Stimulated activated naive CD8-positive, alpha-beta T cell treated with anti-CD3 and anti-CD28 coated beads, Interleukin-15, Interleukin-2, amounts not matched to agents 100 U/mL and 50 U/mL, for 24 hours (primary cell): ENCODE results near the gene PHACTR1.
"Not testable (repeated sequence)": the region's sequence is repeated elsewhere in the genome, so short reads cannot be mapped to it uniquely, and the experiment has no call there.

Experiments
- ATAC-seq: fragments of 150-1000 bp; cut with Tn5 transposase; one replicate; pipeline ENCODE4 v1.10.0; 2021
- DNase-seq: peaks from one replicate; pipeline ENCODE4 v3.0.0; 2021

Gene PHACTR1

DNA sequence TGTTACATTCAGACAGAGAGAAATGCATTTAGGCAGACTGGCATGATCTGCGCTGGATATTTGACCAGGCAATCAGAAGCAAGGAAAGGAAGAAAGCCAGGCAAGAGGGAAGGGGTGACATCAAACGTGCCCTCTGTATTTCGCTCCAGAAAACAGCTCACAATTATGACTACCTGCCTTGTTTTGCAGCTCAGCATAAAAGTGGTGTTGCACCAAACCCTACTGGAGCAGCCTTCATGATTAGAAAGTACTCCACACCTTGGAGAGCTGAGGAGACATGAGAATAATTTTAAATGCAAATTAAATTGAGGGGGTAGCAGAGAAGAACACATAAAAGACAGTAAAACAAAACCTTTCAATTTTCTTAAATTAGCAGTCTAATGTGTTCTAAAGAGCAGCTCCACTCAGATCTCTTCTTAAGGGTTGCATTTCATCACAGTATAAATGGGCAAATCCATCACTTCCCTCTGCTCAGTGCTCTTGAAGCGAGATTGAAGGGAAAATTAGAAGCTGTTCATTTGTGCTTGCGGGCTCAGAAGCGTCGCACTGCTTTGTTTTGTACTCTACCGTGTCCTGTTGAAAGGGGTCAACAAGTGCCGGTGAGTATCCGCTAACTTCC is at the start of gene PHACTR1:
Gene PHACTR1, plus strand, starts transcription at position 470 of the 619 bp plus-strand sequence.
- ATAC-seq (no peak), DNase-seq (no peak)

DNA sequence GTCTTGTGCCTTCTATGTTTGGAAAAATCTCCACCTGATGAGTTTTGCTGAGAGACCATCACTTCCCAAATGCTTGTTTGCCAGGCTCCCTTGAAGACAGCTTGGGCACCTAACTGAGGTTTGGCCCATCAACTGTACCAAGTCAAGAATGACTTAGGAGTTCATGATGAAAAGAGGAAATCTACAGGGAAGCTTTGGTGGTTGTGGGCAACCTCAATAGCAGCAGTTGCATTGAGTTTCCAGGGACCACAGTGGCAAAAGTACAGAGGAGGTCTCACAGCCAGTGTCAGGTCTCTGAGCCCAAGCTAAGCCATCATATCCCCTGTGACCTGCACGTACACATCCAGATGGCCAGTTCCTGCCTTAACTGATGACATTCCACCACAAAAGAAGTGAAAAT is 49.7 kb upstream of the PHACTR1 start:
- DNase-seq (no peak), ATAC-seq (no peak)

DNA sequence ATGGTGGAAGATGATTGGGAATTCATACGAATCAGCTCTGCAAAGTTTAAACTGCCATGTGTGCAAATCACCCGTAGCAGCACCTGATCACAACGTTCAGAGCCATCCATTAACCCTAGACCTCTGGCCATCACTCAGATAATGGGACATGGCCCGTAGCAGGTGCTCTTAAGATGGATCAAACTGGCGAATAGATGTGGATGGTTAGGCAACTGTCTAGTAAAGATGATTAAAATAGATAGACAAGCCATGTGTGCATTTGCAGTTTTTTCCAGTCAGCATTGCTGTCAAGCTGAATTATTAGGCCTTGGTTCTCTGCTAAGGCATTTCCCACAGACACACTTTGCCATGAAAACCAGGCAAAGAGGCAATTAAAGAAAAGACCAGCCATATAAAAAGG is 40.6 kb upstream of the PHACTR1 start:
- ATAC-seq (no peak), DNase-seq (no peak)

DNA sequence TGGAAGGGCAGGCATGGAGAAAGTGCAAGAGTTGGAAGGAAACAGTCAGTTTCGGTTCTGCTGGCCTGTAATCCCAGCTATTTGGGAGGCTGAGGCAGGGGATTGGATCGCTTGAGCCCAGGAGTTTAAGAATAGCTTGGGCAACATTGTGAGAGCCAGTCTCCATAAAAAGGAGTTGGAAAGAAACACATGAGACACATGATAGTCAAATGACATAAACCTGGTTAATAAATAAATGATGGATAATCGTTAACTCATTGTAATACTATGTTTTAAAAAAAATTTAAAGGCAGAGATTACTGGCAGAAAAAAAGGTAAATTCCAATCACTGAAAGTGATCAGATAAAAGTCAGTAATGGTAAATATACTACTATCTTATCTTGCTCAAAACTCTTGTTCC is 37.2 kb upstream of the PHACTR1 start:
- DNase-seq (no peak), ATAC-seq (no peak)

DNA sequence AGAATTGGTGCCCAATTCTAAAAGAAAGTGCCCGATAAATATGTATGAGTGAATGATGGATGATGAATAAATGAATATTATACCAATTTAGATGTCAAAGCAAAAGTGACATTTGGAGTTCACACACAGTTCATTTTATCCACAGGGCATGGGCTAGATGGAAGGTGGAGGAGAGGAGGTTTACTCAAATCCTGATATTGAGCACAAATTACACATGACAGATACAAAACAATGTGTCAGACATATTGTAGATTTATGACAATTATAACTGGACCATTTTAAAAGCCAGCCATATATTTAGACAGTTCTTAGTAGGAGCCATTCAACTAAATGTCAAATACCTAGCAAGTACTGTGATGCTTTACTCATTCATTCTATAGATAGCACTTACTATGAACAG is 23.4 kb upstream of the PHACTR1 start:
- DNase-seq (no peak), ATAC-seq (no peak)

DNA sequence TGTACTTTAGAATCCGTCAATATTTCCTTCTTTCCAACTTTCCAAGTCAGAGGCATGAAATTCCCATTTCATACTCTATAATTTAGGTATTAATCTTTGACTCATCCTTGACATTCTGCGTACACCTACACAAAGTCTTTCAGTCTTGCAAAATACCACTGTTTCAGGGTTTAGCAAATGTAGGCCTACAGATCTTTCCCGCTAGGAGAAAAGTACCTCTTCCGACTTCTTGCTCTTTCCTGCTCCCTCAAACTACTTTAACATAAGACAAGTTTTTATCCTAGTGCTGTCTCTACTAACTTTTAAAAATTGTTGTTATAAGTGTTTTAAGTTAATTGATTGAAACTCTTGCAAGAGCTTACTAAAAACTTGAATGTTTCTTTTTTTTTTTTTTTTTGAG is 18.3 kb upstream of the PHACTR1 start:
- DNase-seq (no peak), ATAC-seq (no peak)

DNA sequence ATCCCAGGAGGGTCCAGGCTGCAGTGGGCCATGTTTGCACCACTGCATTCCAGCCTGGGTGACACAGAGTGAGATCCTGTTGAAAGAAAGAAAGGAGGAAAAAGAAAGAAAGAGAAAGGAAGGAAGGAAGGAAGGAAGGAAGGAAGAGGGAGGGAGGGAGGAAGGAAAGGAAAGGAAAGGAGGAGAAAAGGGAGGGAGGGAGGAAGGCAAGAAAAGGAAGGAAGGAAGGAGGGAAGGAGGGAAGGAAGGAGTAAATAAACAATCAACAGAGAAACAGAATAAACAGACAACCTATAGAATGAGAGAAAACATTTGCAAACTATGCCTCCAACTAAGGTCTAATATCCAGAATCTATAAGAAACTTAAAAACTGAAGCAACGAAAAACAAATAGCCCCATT is 11.6 kb upstream of the PHACTR1 start:
- DNase-seq (no peak), ATAC-seq (no peak)

DNA sequence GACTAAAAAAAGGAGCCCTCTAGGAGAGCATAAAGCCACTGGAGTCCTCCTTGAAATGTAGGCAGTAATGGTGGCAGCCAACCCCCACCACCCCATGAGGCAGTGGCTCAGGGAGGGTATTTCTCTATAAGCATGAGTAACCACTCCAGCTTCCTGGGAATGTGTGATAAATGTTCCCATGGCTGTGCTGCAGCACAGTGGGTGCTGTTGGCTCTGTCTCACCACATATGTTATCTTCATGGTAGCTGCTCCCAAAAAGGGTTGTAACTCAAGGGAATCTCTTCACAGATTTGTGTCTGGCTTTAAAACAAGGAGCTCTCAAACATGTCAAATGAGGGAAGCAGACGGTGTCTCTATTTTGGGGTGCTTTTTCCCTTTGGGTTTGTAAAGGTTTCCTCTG is 7.5 kb upstream of the PHACTR1 start:
- no peak for DNase-seq
- no peak for ATAC-seq

DNA sequence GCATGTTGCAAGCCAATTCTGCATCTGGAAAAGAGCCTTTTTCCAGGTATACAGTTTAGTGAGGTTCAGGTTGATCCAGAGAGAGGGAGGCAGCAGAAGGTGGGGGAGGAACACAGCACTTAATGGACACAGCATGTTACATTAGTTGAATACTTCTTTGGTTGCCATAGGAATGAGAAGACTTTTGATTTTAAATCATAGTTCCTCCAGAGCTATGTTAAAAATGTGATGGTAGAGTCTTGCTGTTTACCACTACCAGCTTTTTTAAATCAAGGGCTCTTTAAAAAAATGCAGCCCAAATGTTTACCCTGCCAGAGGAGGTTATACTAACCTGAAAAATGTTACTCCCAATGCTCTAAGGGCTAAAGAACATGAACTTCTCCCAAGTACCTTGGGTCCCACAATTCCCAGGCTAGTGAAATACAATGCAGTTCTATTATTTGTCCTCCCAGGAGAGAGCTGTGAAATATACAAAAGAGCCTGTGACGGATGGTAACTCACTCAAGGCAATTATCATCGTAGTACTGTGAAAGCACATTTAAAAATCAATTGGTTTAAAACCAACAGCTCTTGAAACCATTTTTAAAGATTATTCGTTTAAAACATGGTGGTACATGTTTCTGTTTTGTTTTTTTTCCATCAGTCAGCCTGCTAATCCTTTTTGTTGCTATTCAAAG is 6.9 kb upstream of the PHACTR1 start:
- ATAC-seq (no peak), DNase-seq (no peak)

DNA sequence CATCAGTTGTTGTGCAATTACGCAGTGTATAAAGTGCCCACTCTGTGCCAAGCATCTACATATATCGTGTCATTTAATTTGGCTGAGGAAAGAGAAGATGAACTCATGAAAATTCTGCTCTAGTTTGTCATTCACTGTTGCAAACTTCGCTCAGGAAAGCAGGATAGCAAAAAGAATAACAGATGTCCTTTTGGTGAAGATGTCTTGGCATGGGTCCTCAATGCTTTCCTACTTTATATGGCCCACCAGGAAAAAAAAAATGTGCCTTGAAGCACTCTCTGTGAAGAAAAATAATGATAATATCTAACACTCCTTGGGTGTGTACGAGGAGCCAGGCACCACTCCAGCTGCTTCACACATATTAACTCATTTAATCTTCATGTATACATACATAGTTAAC is 5.6 kb upstream of the PHACTR1 start:
- DNase-seq (no peak), ATAC-seq (no peak)

DNA sequence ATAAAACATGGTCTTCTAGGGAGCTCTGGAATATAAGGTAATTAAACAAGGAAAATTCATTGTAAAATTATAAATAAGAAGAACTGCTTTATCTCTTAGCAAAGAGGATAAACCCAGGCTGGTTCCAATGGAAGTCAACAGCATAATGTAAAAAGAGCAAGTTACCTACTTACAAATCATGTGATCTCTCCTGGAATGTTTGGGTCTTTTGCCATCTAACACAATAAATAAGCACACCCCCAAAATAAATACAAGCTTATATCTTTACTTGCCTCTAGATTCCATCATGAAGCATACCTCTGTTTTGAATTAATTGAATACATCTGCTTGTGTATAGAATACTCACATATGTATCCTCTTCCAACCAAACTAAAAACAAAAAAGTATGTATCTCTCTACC is 2.5 kb upstream of the PHACTR1 start:
- DNase-seq (no peak), ATAC-seq (no peak)

DNA sequence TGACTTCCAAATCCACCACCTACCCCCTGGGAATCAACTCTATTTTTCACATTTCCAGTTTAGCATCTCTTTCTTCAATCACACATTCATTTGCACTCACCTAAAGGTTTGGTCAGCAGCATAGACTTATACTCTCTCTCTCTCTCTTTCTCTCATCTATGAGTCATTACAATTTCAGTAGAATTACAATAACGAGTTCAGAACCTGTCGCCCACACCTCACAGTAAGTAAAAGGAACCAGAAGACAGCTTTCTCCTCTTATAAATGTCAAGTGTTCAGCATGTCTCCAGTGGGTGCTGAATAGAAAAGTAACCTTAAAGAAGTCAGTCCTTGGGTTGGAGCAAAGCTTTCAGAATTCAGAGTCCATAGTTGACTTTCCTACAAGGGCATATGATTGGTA is 1.1 kb upstream of the PHACTR1 start:
- DNase-seq, result no peak
- no peak for ATAC-seq

DNA sequence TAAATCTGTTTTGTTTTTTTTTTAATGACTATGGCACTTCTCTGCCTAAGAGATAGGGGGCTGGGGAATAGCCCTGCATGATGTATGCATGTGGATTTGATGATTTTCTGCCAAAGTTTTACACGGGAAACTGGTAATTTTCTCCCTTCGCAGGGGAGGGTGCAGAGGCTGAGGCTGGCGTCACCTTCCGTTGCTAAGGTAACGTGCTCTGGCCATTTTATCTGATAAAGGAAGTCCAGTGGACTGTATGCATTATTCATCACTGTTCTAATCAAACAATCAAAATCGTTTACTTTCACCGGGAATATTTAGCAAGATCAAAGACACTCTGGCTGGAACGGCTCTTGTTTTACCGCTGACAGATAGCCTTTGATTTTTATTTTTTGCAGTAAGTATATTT is 789 bp downstream of the PHACTR1 start:
- ATAC-seq, result no peak
- no peak for DNase-seq

DNA sequence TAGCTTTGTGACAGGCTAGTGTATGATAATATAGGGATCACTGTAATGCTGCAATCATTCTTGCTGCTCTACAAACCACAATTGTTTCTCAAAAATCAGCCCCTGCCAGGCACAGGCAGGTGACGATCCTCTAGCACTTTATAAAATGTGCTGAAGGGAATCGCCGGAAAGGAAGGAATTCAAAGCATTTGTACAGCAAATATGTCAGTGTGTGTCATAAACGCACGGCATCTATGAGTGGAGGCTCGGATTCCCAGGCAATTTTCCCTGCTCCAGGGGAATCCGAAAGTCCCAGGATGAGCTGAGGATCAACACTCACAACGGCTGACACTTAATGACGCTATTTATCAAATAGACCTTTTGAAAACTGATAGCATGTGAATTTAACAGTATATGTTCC is 1.4 kb downstream of the PHACTR1 start:
- no peak for ATAC-seq
- no peak for DNase-seq

DNA sequence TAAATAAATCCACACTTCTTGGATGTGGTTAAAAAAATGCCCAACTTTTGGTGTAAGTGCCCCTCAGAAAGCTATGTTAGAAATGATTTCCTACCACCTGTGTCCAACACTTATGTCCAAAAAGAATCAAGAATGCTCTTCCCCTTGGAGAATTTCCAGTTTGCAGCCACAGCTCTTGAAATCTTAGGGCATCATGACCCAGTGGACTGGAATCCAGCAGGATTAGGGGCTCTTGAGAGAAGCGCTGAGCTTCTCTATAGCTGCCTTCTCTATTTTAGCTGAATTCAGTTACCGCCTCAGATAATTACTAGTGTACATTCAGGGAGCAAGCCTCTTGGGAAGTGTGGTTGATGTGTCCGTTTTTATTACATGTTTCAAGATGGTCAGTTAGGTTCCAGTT is 2.5 kb downstream of the PHACTR1 start:
- DNase-seq (no peak), ATAC-seq (no peak)

DNA sequence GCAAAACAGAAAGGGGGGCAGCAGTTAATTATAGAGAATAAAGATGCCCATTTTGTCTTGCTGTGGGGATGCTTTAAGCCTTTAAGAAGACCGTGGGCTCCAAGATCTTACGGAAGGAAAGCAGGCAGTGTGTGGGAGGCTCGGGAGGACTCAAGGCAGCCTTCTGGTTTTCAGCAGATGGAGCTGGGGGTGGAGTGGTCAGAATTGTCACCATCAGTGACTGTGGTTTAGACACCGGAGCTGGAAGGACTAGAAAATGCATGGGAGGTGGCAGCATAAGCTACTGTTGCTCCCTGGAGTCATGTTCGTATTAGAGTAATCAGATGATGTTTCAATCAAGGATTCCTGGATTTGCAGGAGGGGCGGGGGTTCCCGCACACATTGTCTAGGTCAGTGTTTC is 3.7 kb downstream of the PHACTR1 start:
- ATAC-seq (no peak), DNase-seq (no peak)

DNA sequence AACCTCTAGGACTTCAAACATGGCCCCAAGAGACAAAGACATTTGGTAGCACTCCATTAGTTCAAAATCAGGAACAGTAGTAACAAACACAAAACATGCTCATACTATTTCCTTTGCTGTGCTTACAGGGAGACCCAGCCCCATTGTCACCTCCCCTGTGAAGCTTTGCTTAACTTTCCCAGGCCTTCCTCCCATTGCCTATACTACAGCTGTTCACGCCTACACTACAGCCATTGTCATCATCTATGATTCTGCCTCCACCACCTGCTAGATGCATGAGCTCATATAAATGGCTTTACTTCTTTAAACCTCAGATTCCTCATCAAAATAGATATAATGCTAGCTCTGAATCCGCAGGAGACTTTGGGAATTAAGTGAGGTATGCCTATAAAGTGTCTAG is 8.7 kb downstream of the PHACTR1 start:
- DNase-seq (no peak), ATAC-seq (no peak)

DNA sequence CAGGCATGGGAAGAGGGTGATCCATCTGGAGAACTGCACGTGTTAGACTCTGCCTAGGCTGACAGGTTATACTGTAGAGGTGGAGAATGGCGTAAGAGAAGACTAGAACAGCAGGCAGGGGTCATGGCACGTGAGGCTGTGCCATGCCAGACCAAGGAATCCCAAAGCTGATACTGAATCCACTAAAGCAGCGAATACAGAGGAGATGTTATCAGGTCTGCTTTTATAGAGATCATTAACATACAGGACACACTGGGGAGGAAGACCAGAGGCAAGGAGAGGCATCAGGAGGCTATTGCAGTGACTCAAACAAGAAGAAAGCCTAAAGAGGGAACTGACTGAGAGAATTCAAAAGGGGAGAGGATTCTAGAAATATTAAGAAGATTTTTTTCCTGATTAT is 12.9 kb downstream of the PHACTR1 start:
- no peak for DNase-seq
- no peak for ATAC-seq

DNA sequence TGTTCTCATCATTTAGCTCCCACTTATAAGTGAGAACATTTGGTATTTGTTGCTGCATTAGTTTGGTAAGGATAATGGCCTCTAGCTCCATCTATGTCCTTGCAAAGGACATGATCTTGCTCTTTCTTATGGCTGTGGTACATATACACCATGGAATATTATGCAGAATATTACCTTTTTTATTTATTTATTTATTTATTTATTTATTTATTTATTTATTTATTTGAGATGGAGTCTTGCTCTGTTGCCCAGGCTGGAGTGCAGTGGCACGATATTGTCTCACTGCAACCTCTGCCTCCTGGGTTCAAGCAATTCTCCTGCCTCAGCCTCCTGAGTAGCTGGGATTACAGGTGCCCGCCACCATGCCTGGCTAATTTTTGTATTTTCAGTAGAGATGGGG is 14.2 kb downstream of the PHACTR1 start:
- DNase-seq, ATAC-seq: not testable (repeated sequence)

DNA sequence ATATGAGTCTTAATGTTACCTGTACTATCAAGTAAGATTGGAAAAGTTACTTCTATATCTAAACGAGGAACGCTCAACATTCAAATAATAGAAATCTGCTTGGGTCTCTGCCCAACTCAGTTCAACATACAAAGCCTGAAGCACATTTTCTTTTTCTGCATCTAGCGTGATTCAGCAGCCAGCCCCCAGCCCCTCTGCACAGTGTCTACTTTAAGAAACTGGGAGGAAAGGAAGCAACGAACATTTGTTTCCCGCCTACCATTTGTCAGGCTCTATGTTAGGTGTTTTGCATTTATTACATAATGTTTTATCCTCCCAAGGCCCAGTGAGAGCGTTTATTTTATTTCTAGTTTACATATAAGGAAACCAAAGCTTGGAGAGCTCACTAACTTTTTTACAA is 17.3 kb downstream of the PHACTR1 start:
- ATAC-seq (no peak), DNase-seq (no peak)

DNA sequence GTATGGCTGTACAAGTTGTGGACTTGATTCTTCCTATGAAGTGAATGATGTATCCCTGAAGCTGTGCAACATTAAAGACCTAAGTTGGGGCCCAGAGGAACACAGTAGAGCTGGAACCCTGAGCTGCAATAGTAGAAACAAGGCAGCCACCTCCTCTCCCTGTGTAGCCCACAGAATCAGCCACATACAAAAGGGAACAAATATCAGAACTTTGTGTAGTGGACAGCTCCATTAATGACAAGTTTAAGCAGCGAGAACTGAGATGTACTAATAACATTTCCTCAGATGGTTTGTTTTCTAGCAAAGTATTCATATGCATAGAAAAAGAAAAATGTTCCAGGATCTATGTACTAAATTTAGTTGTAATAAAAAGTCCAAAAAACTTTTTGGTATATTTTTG is 19.2 kb downstream of the PHACTR1 start:
- no peak for ATAC-seq
- no peak for DNase-seq

DNA sequence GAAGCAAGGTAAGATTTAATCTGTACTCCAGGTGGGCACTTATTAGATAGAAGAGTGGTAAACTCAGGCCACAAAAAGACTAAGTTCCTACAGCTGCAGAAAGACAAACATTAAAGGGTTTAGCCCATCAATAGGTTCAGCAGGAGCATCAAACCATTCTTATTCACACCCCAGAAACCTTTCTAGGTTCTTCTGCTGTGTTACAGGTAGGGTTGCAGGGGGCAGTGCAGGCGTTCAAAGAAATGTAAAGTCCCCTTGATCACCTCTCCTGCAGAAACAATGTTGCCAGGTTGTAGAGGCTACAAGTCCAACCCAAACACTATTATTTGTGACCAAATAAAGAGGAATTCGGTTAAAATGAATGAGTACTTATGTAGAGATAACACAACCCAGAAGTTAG is 31.8 kb downstream of the PHACTR1 start:
- DNase-seq (no peak), ATAC-seq (no peak)

DNA sequence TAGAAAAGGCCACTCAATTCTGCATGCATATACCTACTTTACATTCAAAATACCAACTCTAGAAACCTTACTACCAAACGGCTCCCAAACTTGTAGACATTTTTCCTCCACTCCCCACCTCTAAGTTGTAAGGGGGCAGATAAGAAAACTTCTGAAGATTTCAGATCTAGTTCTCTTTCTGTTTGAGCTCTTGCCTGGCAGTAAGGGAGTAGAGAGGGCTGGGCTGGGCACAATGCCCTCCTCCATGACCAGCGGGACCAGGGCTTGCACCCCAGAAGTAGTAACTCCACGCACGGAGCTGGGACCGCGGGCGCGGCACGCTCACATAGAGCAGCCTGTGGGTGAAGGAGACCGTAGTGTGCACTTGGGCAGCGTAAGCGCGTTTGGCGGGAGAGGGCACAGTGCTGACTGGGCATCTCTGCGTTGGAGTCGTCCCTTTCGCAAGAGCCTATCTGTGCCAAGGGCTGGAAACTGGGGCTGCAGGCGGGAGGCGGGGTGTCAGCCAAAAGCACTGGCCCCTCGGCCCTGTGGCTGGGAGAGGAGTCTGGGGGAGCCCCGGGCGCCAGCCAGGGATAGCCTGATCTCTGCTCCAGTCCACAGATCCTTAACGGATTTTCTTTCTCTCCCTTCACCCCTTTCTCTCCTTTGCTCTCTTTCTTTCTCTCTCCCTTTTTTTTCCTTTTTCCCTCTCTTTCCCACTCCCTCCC is 32.4 kb downstream of the PHACTR1 start:
- DNase-seq (no peak), ATAC-seq (no peak)
